Measurements from ENCODE around the gene COL6A1. TPM values are rescaled to one million over a fixed set of nuclear protein-coding genes. Genes with fewer than 3 reads are reported as not detected.

Gene COL6A1
- total RNA-seq, 3 donors from 2014 or later (not counting 1 experiment from before 2014, with no cell fraction given) = 1.0 to 5.2 (median 2.5) TPM

GRCh38 chr21:45994759-45995685 is 13.5 kb downstream of the COL6A1 start:
- 88% methylated on average over 33 of the region's 33 CpGs for WGBS (ENCODE audit: insufficient coverage)
- H3K4me3 ChIP-seq (ENCODE audit: low read length) = no peak overlapping the region
- H3K4me1 Mint-ChIP-seq = no peaks in the 10 kb centered on the region
- H3K9me3 ChIP-seq (ENCODE audit: control insufficient read depth, insufficient read depth, low read length) = no peaks in the 10 kb centered on the region
- no peaks in the 10 kb centered on the region for H3K27me3 ChIP-seq (ENCODE audit: control insufficient read depth, insufficient read depth, low read length)
- intact Hi-C loops (cut with micrococcal nuclease) = no loop called here
- no peak overlapping the region for H3K27ac ChIP-seq (ENCODE audit: low read length)
- DNase-seq (no peak), ATAC-seq (no peak)
- H3K36me3 ChIP-seq (ENCODE audit: control insufficient read depth, insufficient read depth, low read length) = no peaks in the 10 kb centered on the region
- TF ChIP-seq CTCF (IDR thresholded peaks at IDR 0.05) = no peak
- no peaks in the 10 kb centered on the region for H3K36me3 Mint-ChIP-seq
- H3K4me3 Mint-ChIP-seq = no peak overlapping the region
- no peaks in the 10 kb centered on the region for H3K9me3 Mint-ChIP-seq
- no peak overlapping the region for H3K27ac Mint-ChIP-seq
- H3K4me1 ChIP-seq (ENCODE audit: control insufficient read depth, insufficient read depth, low read length) = no peaks in the 10 kb centered on the region
- no peaks in the 10 kb centered on the region for H3K27me3 Mint-ChIP-seq (ENCODE audit: low read depth in 2 of 2)

GRCh38 chr21:45995686-45996179 is 14.2 kb downstream of the COL6A1 start:
- intact Hi-C loops (cut with micrococcal nuclease) = no loop called here

GRCh38 chr21:45996311-45997204 is 15.0 kb downstream of the COL6A1 start:
- TF ChIP-seq CTCF (IDR thresholded peaks at IDR 0.05) = no peak
- H3K4me3 Mint-ChIP-seq = no peak overlapping the region
- DNase-seq (peak in 1 of 2 donors; percentile 12), ATAC-seq (no peak)
- H3K36me3 ChIP-seq (ENCODE audit: control insufficient read depth, insufficient read depth, low read length) = no peaks in the 10 kb centered on the region
- no peaks in the 10 kb centered on the region for H3K4me1 ChIP-seq (ENCODE audit: control insufficient read depth, insufficient read depth, low read length)
- no peak overlapping the region for H3K4me3 ChIP-seq (ENCODE audit: low read length)
- no peaks in the 10 kb centered on the region for H3K9me3 Mint-ChIP-seq
- H3K27me3 ChIP-seq (ENCODE audit: control insufficient read depth, insufficient read depth, low read length) = no peaks in the 10 kb centered on the region
- intact Hi-C loops (cut with micrococcal nuclease) = no loop called here
- no peaks in the 10 kb centered on the region for H3K4me1 Mint-ChIP-seq
- no peaks in the 10 kb centered on the region for H3K9me3 ChIP-seq (ENCODE audit: control insufficient read depth, insufficient read depth, low read length)
- H3K27ac ChIP-seq (ENCODE audit: low read length) = no peak overlapping the region
- no peaks in the 10 kb centered on the region for H3K27me3 Mint-ChIP-seq (ENCODE audit: low read depth in 2 of 2)
- H3K27ac Mint-ChIP-seq = no peak overlapping the region
- H3K36me3 Mint-ChIP-seq = no peaks in the 10 kb centered on the region
- WGBS (ENCODE audit: insufficient coverage) = 93% methylated on average over 27 of the region's 27 CpGs

More at GRCh38 chr21:45995686-45996179, 14.2 kb downstream of the COL6A1 start:
- Histone ChIP-seq H3K27ac (ENCODE audit: low read length) (no peak overlapping the region), H3K4me1 (ENCODE audit: control insufficient read depth, insufficient read depth, low read length) (no peaks in the 10 kb centered on the region), H3K27me3 (ENCODE audit: control insufficient read depth, insufficient read depth, low read length) (no peaks in the 10 kb centered on the region), H3K36me3 (ENCODE audit: control insufficient read depth, insufficient read depth, low read length) (no peaks in the 10 kb centered on the region), H3K9me3 (ENCODE audit: control insufficient read depth, insufficient read depth, low read length) (no peaks in the 10 kb centered on the region), H3K4me3 (ENCODE audit: low read length) (no peak overlapping the region)
- 84% methylated on average over 6 of the region's 6 CpGs for WGBS (ENCODE audit: insufficient coverage)
- DNase-seq (peak in 1 of 2 donors; percentile 12), ATAC-seq (no peak)
- no peak overlapping the region for H3K27ac Mint-ChIP-seq
- no peak for TF ChIP-seq CTCF (IDR thresholded peaks at IDR 0.05)
- no peaks in the 10 kb centered on the region for H3K36me3 Mint-ChIP-seq
- no peak overlapping the region for H3K4me3 Mint-ChIP-seq
- no peaks in the 10 kb centered on the region for H3K4me1 Mint-ChIP-seq
- H3K9me3 Mint-ChIP-seq = no peaks in the 10 kb centered on the region
- no peaks in the 10 kb centered on the region for H3K27me3 Mint-ChIP-seq (ENCODE audit: low read depth in 2 of 2)

Measured in natural killer cell (primary cell).